Non-pigmented ciliary epithelial cell (primary cell): ENCODE measurements around the gene PLEKHA1.

Source experiments
- DNase-seq: peaks from one replicate; pipeline ENCODE4 v3.0.0-alpha.2; 2010; ENCODE audit warnings: low read depth

PLEKHA1 gene

DNA sequence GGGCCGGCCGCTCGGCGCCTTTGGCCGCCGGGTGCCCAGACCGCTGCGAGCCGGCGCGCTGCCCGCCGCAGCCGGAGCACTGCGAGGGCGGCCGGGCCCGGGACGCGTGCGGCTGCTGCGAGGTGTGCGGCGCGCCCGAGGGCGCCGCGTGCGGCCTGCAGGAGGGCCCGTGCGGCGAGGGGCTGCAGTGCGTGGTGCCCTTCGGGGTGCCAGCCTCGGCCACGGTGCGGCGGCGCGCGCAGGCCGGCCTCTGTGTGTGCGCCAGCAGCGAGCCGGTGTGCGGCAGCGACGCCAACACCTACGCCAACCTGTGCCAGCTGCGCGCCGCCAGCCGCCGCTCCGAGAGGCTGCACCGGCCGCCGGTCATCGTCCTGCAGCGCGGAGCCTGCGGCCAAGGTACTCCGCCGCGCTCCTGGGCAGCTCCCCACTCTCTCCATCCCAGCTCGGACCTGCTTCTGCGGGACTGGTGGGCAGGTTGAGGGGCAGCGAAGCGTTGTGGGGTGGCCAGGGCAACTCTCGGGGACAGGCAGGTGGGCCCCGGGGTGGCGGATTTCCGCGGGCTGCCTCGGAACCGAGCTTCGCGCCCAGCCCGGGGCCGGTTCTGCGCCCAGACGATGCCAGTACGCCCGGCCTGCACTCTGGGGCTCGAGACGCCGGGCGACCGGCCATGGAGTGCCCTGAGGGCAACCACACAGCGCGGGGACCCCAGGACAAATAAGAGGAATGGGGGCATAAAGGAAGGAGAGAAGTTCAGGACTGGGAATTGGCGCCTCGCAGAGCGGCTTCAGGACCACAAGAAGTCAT, 87.4 kb downstream of the PLEKHA1 start:
- no peak for DNase-seq

DNA sequence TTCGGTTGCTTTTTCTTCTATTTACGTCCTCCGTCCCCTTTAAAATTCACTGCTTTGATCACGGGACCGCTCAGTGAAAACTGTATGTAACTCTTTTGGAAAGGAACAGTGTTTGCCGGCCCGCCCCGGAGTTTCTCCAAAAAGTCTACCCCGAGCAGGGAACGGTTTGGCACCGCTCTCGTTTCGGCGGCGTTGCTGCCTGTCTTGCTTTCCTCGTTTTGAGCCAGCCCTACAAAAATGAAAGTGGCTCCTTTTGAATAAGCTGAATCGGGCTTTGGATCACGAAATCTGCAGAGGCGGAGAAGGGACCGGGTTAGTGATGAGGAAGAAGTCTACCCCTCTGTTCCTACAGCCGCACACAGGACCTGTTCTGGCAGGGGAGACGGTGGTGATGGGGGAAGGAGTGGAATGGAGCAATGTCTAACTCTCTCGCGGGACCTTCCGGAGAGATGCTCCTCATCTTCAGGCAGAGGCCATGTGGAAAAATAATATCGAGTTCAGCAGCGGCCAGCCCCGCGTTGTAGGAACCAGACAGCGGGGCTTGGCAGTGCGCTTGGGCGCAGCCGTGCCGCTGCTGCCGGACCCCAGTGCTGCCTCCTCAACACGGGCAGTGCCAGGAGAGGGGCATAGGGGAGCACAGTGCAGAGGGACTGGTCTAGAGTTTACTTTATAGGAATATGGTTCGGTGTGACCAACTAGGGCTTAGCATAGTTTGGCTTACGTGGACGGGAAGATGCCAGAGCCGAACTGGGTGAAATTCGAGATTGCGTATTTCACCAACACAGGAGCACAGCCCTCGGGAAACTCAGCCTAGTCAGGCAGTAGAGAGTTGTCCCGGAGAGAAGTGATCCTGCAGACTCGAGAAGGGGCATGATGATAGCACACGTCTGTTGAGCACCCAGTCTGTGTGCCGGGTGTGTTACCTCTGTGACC, 88.3 kb downstream of the PLEKHA1 start:
- no peak for DNase-seq

DNA sequence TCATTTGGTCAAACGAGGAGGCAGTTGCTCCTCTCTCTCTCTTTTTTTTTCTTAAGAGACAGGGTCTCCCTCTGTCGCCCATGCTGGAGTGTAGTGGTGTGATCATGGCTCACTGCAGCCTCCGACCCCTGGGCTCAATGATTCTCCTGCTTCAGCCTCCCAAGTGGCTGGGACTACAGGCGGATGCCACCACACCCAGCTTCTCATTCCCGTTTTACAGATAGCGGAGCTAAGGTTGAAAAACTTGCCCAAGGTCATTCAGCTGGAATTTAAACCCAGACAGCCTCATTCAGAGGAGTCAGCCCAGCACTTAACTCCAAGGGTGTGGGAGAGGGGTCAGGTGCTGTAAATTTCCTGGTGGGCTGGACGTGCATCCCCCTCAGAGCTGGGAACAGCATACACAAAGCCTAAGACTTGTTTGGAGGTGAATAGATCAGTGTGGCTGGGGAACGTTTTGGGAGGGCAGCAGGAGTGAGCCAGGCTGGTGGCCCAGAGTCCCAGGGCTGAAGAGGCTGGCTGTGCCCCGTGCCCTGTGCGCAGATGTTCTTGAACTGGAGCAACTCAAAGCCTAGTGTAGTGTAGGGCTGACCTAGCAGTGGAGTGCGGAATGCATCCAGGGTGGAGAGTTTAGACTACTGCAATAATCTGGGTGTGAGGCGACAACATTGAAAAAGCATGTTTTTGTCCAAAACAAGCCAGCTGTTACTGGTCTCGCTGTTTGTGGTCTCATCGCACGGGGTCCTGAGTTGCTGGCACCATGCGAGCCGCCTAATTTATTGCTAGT, 89.2 kb downstream of the PLEKHA1 start:
- no peak for DNase-seq

- no peak for DNase-seq
Observed at GRCh38 chr10:122464250-122464510, 89.7 kb downstream of the PLEKHA1 start.

DNA sequence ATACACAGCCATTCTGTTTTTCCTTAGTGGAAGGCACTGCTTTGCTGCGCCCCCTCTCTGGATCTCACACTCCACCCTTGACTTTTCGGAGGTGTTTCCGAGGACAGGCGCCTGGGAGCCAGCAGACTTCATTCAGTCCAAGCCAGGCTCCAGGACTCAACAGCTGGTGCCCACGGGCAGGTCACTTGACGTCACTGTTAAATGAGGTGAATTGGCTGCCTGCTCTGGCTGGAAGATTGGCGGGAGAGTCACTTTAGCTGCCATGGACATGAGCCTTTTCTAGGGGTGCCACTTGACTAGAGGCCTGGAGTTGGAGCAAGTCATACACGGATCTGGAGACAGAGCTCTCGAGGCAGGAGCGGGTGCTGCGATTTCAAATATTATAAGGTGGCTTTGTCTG, 90.1 kb downstream of the PLEKHA1 start:
- DNase-seq: no peak

GRCh38 chr10:122465401-122466040, 91.0 kb downstream of the PLEKHA1 start:
- no peak for DNase-seq

- DNase-seq: no peak
Observed at GRCh38 chr10:122466951-122467381, 92.5 kb downstream of the PLEKHA1 start.

- DNase-seq: no peak
Observed at GRCh38 chr10:122467701-122468100, 93.2 kb downstream of the PLEKHA1 start.

- DNase-seq: no peak
Observed at GRCh38 chr10:122468307-122468925, 93.9 kb downstream of the PLEKHA1 start.

DNA sequence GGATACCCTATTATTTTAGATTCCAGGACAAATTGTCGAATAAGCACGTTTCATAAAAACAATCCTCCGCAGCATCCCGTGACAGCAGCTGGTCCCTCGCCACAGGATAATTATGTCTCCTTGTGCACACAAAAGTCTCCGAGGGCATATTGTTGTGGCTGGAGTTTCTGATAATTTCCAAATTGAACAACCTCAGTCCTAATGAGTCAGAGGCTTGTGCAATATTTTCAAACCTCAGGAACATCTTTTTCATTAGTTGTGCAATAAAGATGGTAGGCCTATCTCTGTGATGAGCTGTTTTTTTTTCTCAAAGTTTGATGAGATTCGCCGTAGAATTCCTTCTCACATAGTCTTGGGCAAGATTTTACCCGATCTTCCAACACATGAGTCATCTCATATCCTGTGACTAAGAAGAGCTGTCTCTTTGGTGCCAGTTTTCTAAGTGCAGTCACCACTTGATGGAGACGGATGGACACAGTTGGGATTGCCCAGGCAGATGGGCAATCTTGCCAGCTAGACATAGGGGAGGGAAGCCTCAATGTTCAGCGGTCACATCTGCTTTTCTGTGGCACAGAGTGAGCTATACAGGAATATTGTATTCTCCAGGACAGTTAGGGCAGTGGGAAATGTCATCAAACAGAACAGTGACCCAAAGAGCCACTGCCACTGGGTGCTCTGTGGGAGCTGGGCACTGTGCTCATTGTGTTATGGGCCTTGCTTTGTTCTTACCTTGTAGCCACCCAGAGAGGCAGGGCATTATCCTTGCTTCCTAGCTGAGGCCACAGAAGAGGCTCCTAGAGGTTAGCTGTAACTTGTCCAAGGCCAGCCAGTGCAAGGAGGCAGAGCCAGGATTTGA, 94.6 kb downstream of the PLEKHA1 start:
- peak; percentile 71 for DNase-seq

DNA sequence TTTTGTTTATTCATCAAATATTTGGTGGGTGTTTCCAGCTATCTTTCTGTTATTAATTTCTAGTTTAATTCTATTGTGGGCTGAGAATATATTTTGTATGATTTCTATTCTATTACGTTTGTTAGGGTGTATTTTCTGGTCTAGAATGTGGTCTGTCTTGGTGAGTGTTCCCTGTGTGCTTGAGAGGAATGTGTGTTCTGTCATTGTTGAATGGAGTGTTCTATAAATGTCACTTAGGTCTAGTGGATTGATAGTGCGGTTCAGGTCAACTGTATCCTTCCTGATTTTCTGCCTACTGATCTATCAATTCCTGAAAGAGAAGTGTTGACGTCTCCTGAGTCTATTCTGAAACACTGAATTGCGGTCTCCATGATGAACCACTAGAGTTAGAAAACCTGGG, 95.3 kb downstream of the PLEKHA1 start:
- DNase-seq: no peak

- no peak for DNase-seq
Observed at GRCh38 chr10:122471531-122472177, 97.1 kb downstream of the PLEKHA1 start.

DNA sequence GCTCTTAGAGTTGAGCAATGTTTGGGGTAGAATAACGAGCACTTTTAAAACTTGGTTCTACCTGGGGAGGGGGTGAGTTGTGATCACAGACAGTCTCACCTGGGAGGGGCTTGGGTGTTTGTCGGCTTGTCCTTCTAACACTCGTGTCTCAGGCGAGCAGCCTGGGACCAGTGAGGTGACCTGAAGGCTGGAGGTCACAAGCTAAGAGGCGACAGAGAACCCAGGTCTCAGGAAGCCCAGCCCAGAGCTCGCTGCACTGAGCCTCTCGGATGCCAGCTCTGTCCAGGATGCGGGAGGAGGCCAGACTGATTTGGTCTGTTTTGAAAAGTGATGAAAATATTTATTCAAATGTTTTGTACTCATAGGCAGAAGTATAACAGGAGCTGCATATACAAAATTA, 98.6 kb downstream of the PLEKHA1 start:
- DNase-seq: no peak

DNA sequence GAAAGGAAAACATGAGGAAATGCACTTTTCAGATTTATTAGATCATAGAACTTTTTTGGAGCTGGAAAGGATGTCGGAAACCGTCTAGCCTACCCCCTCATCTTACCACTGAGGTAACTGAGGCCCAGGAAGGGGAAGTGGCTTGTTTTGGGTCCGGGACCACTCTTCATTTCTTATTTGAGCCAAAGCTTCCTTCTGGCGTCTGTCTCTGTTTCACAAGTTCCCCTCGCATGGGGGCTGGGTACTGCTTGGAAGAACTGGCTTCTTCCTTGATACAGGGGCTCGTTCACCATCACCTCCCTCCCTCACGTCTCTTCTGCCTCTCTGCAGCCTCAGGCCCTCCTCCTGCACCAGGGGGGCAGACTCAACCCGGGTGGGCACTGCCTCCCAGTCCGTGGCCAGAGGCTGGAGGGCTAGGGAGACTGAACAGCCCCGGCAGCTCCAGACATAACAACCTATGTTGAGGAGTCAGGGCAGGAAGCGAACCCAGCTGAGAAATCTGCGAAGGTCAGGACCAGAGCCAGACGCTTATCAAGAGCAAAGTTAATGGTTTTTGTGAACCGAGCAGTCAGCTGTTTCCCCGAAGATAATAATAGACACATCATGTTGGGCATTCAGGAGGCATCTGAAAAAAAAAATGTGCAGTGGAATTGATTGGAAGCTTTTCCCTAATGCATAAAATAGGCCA, 99.8 kb downstream of the PLEKHA1 start:
- no peak for DNase-seq

DNA sequence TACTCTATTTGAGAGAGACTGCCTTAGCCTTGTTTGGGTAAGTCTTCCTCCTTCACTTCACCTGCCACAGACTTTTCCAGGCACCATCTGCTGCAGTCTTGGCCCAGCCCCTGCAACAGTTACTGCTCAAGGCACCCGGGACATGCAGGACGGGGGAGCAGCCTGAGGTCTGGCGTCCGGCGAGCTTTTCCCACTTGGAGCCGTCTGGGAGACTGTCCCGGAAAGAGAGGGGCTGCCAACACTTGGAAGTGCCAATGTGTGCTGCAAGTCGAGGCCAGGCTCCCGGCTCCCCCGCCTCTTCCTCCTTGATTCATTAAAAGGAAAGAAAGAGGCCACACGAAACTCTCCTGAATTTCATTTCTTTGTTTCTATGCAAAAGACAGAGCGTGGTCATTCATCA, 100.6 kb downstream of the PLEKHA1 start:
- no peak for DNase-seq

DNA sequence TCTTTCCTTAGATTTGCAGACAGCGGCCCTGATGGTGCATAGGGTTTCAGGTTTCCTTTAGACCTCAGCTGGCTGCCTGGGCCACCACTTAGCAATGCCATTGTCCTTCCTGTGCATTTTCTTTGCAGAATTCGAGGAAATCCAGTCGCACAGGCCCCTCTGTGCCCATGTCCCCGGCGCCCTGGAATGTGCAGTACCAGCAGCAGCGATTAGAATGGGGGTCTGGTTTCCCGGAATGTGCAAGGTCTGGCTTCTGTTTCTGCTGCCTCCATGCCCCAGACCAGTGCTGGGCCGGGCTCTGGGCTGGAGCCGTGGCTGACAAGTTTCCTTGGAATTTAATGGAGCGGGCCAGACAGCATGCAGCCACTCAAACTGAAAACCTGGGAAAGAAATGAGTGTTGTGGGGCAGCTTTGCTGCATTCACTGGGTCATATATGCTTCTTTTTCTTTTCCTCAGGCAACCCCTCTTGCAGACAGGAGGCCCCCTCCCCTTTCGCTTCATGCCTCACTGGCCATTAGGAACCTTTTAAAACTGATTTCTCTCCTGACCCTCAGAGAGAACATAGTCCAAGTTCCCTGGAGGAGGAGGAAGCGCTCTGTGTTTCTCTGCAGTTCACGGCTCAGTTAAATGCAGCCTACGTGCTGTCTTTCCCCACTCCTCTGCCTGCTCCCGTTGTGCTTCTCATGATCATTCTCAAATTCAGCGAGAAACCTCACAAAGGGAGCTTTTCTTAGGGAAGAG, 101.3 kb downstream of the PLEKHA1 start:
- DNase-seq: no peak

- DNase-seq: no peak
Observed at GRCh38 chr10:122476333-122476695, 101.8 kb downstream of the PLEKHA1 start.

GRCh38 chr10:122477436-122477835, 102.9 kb downstream of the PLEKHA1 start:
- DNase-seq: no peak

DNA sequence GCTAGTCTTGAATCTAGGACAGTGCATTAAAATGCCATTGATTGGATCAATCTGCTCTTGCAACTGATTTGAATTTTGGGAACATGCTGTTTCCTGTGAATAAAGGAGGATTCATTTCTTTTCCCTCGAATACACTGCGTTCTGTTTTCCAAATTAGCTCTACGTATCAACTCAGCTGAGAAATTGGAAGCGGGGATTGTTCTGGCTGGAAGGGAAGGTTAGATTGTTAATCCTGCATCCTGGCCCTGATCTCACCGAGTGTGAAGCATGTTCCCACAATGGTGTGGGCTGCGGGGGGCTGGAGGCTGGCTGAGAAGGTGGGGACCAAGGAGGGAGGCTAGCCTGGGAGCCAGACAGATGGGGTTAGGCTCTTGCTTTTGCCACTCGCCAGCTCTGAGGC, 104.5 kb downstream of the PLEKHA1 start:
- no peak for DNase-seq
